Thoracic aorta (tissue), 2 donors: Measurements from ENCODE around the gene WDPCP. TPM values are rescaled to one million over a fixed set of nuclear protein-coding genes. Genes with fewer than 3 reads are reported as not detected.

ENCODE experiments used
- ATAC-seq: fragments of 150-250 bp; one replicate; pipeline ENCODE4 v1.8.0; 2017; ENCODE audit warnings: low read depth; ENCODE audit not compliant: insufficient number of reproducible peaks, low FRiP score
- DNase-seq: peaks from one replicate; pipeline ENCODE4 v3.0.0-alpha.2; 2020; ENCODE audit warnings: low spot score
- H3K27ac ChIP-seq, 2 donors: fragments of 200-600 bp; sonication (generic); 1 replicate in 1 of 2; 2 replicates in 1 of 2; pipeline ENCODE4 v1.5.1; 2016; ENCODE audit warnings: mild to moderate bottlenecking in 2 of 2, moderate library complexity in 2 of 2
- H3K27me3 ChIP-seq: fragments of 200-600 bp; sonication (generic); replicated peaks from 2 replicates; pipeline ENCODE4 v1.6.0; 2016; ENCODE audit warnings: mild to moderate bottlenecking; ENCODE audit not compliant: insufficient read depth
- H3K36me3 ChIP-seq: fragments of 200-600 bp; sonication (generic); one replicate; pipeline ENCODE4 v1.5.1; 2016
- H3K4me1 ChIP-seq, 2 donors: fragments of 200-600 bp; sonication (generic); 1 replicate in 1 of 2; 2 replicates in 1 of 2; pipeline versions ENCODE4 v1.5.1 to v1.6.0; 2016; ENCODE audit warnings: low read depth in 2 of 2, mild to moderate bottlenecking in 1 of 2; ENCODE audit not compliant: control insufficient read depth in 1 of 2
- H3K4me3 ChIP-seq: fragments of 200-600 bp; sonication (generic); 2 replicates; pipeline ENCODE4 v1.5.1; 2016; ENCODE audit warnings: mild to moderate bottlenecking
- H3K9me3 ChIP-seq: fragments of 200-600 bp; sonication (generic); 2 replicates; pipeline ENCODE4 v1.5.1; 2016
- total RNA-seq, 2 donors: library from RNA; depleted of rRNA; stranded (reverse); fragments of >200 nt; gene quantifications; one replicate each; pipeline versions ENCODE4 v1.1.0 to v1.2.3, GENCODE V29; 2016
- TF ChIP-seq, protein P1 (sequence below): fragments of 200-600 bp; sonication (generic); IDR thresholded peaks from one replicate; pipeline ENCODE4 v1.5.1; 2019; ENCODE audit warnings: antibody characterized with exemption

The WDPCP gene
- total RNA-seq, 2 donors from 2014 or later = 13.7 to 16.2 TPM

DNA sequence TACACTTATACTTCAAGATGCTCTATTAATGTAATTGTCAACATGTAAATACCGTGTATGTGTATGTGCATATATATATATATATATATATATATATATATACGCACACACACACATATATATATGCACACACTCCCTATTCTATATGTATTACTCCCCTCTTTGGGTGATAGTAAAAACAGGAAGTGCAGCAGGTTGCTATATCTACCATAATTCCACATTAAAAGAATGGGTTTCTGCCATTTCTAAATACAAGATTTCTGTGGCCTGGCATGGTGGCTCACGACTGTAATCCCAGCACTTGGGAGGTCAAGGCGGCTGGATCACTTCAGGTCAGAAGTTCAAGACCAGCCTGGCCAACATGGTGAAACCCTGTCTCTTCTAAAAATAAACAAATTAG is 460.7 kb downstream of the WDPCP start:
- ATAC-seq (no peak), DNase-seq (no peak)
- Histone ChIP-seq H3K27me3 (no peaks in the 10 kb centered on the region), H3K36me3 (no peaks in the 10 kb centered on the region), H3K4me1 (no peaks in the 10 kb centered on the region), H3K9me3 (peaks cover 6% of the 10 kb centered on the region), H3K27ac (no peak overlapping the region), H3K4me3 (no peak overlapping the region)
- TF ChIP-seq, protein P1, sequence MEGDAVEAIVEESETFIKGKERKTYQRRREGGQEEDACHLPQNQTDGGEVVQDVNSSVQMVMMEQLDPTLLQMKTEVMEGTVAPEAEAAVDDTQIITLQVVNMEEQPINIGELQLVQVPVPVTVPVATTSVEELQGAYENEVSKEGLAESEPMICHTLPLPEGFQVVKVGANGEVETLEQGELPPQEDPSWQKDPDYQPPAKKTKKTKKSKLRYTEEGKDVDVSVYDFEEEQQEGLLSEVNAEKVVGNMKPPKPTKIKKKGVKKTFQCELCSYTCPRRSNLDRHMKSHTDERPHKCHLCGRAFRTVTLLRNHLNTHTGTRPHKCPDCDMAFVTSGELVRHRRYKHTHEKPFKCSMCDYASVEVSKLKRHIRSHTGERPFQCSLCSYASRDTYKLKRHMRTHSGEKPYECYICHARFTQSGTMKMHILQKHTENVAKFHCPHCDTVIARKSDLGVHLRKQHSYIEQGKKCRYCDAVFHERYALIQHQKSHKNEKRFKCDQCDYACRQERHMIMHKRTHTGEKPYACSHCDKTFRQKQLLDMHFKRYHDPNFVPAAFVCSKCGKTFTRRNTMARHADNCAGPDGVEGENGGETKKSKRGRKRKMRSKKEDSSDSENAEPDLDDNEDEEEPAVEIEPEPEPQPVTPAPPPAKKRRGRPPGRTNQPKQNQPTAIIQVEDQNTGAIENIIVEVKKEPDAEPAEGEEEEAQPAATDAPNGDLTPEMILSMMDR = no peak

DNA sequence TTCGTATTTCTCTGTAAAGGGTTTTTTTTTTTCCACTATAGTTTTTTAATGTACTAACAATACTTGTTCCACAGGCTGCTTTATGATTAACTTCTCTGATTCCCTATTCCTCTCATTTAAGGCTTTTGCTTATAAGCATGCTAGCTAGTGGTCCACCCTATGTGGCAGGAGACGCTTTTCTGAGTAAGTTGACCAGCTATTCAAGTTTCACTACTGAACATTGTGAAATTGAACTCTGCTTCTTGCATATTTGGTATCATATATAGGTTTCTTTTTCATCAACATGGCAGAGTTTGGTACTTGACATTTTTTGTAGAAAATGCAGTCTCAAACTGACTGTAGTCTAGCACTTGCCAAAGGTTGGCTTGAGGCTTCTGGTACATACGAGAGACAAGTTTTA is 463.4 kb downstream of the WDPCP start:
- DNase-seq (no peak), ATAC-seq (no peak)
- Histone ChIP-seq H3K4me1 (no peaks in the 10 kb centered on the region), H3K27ac (no peak overlapping the region), H3K36me3 (peaks cover 3% of the 10 kb centered on the region), H3K27me3 (no peaks in the 10 kb centered on the region), H3K4me3 (no peak overlapping the region), H3K9me3 (no peaks in the 10 kb centered on the region)
- TF ChIP-seq, protein P1 = no peak

DNA sequence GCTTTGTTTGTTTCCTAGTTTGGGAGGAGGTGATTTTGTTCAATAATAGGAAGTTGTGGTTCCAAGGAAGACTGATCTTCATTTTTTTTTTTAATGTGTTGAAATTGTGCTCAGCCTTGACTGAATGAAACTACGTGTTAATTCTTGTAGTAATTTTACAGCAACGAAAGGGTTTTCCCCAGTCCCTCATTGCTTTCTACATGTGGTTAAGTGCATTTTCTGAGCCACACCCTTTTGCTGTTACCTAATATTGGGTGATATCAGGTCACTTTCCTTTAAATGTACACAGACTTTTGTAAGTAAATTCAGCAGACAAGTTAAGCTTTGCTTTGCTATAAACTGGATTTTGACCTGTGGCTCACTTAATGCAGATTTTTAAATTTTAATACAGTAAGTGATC is 464.1 kb downstream of the WDPCP start:
- DNase-seq = no peak
- no peaks in the 10 kb centered on the region for H3K4me1 ChIP-seq
- ATAC-seq = no peak
- peaks cover 2% of the 10 kb centered on the region for H3K9me3 ChIP-seq
- TF ChIP-seq, protein P1 = no peak
- no peak overlapping the region for H3K4me3 ChIP-seq
- no peak overlapping the region for H3K27ac ChIP-seq
- H3K36me3 ChIP-seq = peaks cover 3% of the 10 kb centered on the region
- no peaks in the 10 kb centered on the region for H3K27me3 ChIP-seq

DNA sequence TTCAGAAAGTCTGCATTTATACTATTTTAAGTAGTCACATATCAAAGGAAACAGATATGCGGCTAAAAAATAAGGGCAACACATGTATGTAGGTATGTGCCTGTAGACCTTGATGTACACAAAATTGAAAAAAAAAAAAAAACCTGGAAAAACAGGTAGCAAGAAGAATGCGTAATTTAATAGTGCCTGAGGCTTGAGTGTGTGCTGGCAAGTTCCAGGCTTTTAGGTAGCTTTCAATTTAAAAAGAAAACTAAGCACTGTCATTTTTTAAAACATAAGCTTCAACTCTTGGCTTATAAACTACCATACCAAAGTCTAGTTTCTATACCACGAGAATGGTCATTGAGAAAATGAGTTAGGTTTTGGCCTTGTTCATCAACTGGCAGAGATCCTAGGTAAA is 465.4 kb downstream of the WDPCP start:
- TF ChIP-seq, protein P1 = no peak
- no peak for ATAC-seq
- no peak for DNase-seq
- H3K27ac ChIP-seq = no peak overlapping the region
- no peak overlapping the region for H3K4me3 ChIP-seq
- H3K27me3 ChIP-seq = no peaks in the 10 kb centered on the region
- H3K9me3 ChIP-seq = peaks cover 10% of the 10 kb centered on the region
- peaks cover 3% of the 10 kb centered on the region for H3K36me3 ChIP-seq
- no peaks in the 10 kb centered on the region for H3K4me1 ChIP-seq

DNA sequence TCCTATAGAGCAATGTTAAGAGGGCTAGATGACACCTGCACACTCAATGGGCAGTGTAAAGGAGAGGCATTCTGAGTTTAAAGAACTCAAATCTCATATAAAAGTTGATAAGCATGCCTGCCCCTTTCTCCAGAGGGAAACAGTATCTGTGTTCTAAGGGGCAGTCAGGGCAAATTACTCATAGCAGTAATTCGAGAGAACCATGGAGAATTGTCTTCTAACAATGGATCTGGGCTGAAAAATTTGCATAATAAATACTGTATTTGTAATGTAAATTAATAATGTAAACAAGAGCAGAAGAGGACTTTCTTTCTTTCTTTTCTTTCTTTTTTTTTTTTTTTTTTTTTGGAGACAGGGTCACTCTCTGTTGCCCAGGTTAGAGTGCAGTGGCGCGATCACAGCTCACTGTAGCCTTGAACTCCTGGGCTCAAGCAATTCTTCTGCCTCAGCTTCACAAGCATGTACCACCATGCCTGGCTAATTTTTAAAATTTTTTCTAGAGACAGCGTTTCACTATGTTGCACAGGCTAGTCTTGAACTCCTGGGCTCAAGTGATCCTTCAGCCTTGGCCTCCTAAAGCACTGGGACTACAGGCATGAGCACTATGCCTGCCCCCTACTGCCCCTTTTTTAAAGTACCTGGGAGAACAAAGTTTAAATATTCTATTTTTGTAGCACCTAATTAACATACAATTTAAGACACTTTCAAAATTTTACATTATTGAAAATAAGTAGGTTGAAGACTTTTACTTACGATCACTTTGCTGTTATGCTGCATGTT is 467.0 kb downstream of the WDPCP start:
- Histone ChIP-seq H3K27me3 (no peaks in the 10 kb centered on the region), H3K36me3 (peaks cover 3% of the 10 kb centered on the region), H3K4me1 (no peaks in the 10 kb centered on the region), H3K4me3 (no peak overlapping the region), H3K27ac (no peak overlapping the region), H3K9me3 (peaks cover 22% of the 10 kb centered on the region)
- TF ChIP-seq, protein P1 = no peak
- no peak for DNase-seq
- ATAC-seq = no peak
